ENCODE measurements around the gene PPM1B. TPM values are rescaled to one million over a fixed set of nuclear protein-coding genes. Genes with fewer than 3 reads are reported as not detected.
"Not testable (repeated sequence)": the region's sequence is repeated elsewhere in the genome, so short reads cannot be mapped to it uniquely, and the experiment has no call there.

The PPM1B gene
- polyA plus RNA-seq, 3 donors, result 84.3 to 90.3 (median 88.1) TPM

DNA sequence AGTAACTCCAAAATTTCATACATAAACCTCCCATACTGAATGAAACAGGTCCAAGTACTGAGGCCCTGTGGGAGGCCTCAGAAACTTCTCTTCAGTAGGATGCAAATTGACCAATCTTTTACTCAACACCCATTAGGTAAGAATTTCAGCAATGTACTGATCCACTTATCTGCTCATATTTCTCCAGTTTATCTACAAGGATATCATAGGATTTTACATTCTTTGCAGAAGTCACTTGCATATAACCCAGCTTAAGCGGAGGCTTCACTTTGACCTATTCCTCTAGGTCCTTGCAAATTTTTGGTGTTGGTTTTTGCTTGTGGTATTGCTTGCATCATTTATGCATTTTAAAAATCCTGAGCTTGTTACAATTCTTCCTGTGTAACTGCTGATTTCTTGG, 77.8 kb downstream of the PPM1B start:
- DNase-seq (ENCODE audit: low read depth in 3 of 3, low spot score in 2 of 3), result no peak

DNA sequence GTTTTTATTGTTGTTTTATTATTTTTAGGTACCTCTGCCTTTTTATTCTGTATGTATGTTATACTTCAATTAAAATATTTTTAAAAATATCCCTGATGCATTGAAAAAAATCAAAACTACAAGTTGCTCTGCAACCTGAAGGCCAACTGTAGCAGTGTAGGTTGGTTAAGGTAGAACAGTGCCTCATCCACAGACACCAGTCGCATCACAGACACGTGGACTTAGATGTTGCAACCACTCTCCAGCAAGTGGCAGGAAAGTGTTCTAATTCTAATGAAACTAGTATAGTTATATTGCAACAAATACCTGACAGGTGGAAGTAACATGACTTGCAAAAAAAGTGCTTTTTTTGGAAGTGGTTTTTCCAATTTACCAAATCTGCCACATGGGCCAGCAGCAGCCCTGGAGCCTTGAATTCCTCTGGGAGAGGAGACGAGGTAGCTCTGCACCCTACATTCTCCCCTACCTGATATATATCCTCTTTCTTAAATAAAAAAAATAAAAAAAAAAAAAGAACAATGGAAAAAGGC, 78.2 kb downstream of the PPM1B start:
- no peak for DNase-seq (ENCODE audit: low read depth in 3 of 3, low spot score in 2 of 3)

DNA sequence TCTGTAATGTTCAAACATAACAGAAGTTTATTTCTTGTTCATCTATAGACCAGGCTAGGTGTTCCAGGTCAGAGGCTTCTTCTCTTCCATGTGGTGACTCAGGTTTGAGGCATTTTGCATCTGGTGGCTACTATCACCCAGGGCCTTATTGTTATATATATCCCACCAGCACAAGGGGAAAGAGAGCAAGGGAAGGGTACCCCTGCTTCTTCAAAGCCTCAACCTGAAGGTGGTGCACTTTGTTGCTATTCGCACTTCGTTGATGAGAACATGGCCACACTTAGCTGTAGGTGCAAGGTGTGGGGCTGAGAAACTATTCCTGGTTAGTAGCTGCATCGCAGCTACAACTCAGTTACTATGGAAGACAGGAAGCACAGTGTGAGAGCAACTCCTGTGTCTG, 79.2 kb downstream of the PPM1B start:
- no peak for DNase-seq (ENCODE audit: low read depth in 3 of 3, low spot score in 2 of 3)

DNA sequence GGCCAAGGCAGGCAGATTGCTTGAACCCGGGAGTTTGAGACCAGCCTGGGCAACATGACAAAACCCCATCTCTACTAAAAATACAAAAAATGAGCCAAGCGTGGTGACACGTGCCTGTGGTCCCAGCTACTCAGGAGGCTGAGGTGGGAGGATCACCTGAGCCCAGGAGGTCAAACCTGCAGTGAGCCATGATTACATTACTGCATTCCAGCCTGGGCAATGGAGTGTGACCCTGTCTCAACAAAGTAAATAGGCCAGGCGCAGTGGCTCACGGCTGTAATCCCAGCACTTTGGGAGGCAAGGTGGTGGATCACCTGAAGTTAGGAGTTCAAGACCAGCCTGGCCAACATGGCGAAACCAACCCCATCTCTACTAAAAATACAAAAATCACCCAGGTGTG, 80.6 kb downstream of the PPM1B start:
- not testable (repeated sequence) for DNase-seq (ENCODE audit: low read depth in 3 of 3, low spot score in 2 of 3)

DNA sequence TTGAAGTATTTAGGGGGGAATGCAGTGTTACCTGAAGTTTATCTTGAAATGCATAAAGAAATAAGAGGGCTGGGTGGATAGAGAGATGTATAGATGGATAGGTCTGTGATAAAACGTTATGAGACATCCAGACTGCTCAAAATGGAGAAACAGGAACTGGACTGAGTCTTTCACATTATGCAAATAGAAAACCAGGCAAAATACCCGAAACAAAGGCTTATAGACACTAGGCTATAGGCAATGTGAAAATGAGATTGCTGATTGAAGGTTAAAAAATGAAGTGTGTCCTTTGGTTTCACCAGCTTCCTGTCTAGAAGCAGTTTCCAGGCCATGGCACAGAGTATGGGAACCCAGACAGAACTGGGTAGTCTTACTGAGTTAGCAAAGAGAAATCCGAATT, 81.7 kb downstream of the PPM1B start:
- no peak for DNase-seq (ENCODE audit: low read depth in 3 of 3, low spot score in 2 of 3)

DNA sequence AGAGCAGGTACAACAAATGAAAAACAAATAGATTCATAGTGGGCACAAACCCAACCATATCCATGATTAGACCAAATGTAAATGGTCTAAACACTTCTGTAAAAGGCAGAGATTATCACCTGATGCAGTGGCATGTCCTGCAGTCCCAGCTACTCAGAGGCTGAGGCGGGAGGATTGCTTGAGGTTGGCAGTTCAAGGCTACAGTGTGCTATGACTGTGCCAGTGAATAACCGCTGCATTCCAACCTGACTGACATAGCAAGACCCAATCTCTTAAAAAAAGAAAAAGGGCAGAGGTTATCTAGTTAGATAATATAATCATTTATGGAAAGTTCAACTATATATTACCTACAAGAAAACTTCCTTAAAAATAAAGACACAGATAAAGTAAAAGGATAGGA, 85.3 kb downstream of the PPM1B start:
- no peak for DNase-seq (ENCODE audit: low read depth in 3 of 3, low spot score in 2 of 3)

DNA sequence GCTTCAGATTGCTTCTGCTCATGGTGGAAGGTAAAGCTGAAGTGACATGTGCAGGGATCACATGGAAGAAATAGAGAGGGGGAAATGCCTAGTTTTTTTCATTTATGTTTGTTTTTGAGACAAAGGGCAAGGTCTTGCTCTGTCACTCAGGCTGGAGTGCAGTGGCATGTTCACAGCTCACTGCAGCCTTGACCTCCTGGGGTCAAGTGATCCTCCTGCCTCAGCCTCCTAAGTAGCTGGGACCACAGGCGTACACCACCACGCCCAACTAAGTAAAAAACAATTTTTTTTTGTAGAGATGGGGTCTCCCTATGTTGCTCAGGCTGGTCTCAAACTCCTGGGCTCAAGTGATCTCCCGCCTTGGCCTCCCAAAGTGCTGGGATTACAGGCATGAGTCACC, 87.0 kb downstream of the PPM1B start:
- not testable (repeated sequence) for DNase-seq (ENCODE audit: low read depth in 3 of 3, low spot score in 2 of 3)

DNA sequence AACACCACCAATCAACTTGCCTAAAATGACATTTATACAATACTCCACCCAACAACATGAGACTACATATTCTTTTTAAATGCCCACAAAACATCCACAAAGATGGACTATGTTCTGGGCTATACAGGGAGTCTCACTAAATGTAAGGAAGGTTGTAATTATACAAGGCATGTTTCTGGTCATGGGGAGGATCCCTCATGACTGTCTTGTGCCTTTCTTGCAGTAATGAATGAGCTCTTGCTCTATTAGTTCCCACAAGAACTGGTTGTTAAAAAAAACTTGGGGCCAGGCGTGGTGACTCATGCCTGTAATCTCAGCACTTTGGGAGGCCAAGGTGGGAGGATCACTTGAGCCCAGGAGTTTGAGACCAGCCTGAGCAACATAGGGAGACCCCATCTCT, 89.1 kb downstream of the PPM1B start:
- DNase-seq (ENCODE audit: low read depth in 3 of 3, low spot score in 2 of 3), result not testable (repeated sequence)

DNA sequence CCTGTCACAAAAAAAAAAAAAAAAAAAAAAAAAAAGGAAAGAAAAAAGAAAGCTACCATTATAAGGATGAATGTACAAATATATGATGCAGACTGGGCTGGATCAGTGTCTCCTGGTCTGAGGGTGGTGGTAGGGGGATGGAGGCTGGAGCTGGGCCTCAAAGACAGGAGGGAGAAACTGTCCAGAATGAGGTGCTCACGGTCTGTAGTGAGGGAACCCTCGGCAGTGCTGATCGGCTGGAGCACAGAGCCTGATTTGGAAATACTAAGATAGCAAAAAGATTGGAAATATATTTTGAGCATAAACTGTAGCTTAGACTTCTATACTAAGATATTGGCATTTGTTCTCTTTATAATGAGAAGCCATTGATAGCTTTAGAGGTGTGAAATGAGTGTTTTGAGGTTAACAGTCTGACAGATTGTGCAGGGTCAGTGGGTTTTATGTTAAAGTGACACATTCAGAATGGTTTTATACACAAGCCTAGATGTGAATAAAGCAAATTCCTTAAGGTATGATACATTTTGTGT, 98.7 kb downstream of the PPM1B start:
- no peak for DNase-seq (ENCODE audit: low read depth in 3 of 3, low spot score in 2 of 3)

DNA sequence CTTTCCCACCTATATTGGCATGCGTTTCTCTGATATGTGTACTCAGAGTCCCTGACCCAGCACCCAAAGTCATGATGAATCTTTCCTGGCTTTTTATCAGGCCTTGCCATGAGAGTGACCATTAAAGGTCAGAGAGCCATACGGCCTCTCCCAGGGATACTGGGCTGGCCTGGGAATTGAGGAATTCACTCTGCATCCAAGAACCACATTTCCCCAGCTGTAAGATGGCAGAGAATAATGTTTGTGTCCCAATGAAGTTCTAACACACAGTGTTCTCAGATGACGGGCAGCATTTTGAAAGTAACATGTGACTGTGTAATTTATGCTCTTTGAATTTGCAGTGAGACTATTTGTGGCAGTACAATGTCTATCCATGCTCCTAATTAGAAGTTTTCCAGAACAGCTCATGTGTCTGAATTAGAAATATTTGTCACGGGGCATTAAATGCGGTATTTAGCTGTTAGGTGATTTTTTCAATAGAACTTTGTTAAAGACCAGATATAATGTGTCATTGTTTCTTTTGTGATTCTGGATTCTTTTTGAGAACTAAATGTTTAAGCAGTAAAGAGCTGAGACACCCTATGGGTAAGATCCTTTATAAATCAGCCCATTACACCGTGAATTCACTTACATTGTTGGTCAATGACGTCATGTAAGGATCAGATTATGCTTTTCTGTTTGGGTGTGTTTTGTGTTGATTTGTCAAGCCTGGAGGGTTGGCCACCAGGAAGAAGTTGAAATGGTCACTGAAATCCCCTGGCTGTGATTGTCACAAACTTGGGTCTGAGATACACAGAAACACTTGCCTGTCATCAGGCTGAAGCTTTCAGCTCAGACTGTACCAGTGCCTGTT, 99.3 kb downstream of the PPM1B start:
- DNase-seq (ENCODE audit: low read depth in 3 of 3, low spot score in 2 of 3), result no peak

DNA sequence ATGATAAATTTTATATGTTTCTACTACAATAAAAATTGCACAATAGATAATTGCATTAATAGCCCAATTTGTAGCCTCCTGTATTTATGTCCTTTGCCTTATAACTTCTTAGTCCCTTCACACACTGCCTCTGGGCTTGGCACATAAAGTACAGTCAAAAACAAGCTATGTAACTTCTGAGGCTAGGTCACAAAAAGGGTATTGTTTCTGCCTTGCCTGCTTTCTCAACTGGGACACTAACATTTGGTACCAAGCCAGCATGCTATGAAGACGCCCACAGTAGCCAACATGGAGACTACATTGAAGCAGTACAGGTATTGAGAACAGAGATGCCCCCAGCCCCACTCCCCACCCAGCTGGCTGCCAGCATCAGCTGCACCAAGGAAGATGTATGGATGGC, 101.2 kb downstream of the PPM1B start:
- no peak for DNase-seq (ENCODE audit: low read depth in 3 of 3, low spot score in 2 of 3)

DNA sequence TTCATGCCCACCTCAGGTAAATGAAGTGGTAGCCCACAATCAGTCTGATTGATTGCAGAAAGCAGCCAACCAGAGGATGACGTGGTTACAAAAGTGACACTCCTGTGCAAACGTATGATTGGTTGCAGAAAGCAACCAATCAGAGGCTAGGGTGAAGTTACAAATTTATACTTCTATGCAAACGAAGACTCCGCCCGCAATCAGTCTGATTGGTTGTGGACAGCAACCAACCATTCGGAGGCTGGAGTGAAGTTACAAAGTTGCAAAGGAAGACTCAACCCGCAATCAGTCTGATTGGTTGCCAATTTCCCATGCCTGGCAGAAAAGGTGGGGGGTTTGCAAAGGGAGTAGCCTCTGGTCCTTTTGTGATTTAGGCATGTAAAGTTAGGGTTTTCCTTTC, 102.6 kb downstream of the PPM1B start:
- no peak for DNase-seq (ENCODE audit: low read depth in 3 of 3, low spot score in 2 of 3)

DNA sequence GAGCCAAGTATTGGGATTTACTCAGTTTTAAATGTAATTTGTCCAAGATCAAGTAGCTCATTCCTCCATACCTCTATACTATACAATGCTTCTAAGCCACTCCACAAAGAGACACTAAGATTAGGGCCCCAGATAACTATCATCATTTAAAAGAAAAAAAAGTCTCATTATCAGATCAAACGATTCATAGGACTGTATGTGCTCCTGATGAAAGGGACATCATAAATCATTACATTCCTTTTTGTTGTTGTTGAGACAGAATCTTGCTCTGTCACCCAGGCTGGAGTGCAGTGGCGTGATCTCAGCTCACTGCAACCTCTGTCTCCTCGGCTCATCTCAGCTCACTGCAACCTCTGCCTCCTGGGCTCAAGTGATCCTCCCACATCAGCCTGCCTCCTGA, 104.4 kb downstream of the PPM1B start:
- DNase-seq (ENCODE audit: low read depth in 3 of 3, low spot score in 2 of 3), result no peak

DNA sequence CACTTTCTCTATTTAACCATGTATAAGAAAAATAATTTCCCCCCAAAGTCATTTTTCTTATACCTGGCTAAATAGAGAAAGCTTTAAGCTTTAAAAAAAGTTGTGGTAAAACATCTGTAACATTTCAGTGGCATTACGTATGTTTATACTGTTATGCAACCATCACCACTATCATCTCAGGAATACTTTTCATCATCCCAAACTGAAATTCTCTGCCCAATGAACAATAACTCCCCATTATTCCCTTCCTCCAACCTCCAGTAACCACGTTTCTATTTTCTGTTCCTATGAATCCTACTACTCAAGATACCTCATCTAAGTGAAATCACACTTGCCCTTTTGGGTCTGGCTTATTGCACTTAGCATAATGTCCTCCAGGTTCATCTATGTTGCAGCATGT, 104.9 kb downstream of the PPM1B start:
- no peak for DNase-seq (ENCODE audit: low read depth in 3 of 3, low spot score in 2 of 3)

DNA sequence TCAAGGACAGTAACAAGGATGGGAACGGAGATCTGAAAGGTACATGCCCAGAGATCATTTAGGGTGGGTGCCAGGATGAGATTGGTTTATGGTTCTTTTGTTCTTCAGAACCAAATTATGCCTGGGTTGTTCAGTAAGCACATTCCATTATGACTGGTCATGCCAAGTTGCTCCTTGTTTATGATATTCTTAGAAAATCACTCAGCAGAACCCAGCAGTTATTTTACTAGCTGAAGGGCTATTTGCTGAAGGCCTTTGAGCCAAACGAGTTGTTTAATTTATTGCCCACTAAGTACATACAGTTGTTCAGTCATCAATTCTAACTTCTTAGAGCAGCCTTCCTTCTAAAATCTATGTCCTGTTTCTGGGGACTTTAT, 107.2 kb downstream of the PPM1B start:
- no peak for DNase-seq (ENCODE audit: low read depth in 3 of 3, low spot score in 2 of 3)

DNA sequence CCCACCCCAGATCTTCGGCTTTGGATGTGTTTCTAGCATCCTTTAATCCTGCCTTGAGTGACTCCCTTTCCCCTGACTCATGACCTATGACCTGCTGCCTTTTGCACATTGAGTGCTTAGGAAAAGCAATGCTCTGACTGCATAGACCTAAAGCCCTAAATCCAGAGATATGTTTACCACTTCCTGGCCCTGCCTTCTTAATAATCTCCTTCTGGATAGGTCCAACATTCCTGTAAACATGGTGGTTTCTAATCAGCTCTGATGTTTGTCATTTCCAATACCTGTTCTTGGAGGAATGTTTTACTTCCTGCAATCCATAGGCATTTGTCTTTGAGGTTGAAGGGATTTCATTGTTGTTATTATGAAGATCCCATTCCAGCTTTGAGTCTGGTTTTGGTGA, 108.9 kb downstream of the PPM1B start:
- no peak for DNase-seq (ENCODE audit: low read depth in 3 of 3, low spot score in 2 of 3)

DNA sequence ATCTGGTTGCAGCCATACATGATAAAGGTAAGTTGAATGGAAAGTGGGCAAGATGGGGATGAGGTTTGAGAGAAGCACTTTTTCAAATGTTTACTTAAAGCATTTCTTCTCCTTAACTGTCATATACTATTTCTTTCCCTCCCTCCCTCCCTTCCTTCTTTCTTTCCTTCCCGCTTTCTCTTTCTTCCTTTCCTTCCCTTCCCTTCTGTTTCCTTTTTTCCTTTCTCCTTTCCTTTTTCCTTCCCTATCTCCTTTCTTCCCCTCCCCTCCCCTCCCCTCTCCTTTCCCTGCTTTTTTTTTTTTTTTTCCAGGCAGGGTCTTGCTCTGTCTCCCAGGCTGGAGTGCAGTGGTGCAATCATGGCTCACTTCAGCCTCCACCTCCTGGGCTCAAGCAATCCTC, 112.2 kb downstream of the PPM1B start:
- DNase-seq (ENCODE audit: low read depth in 3 of 3, low spot score in 2 of 3), result no peak

Other genes starting within 250 kb of the PPM1B start
- gene LRPPRC, start 172.9 kb upstream of the PPM1B start, polyA plus RNA-seq (ENCODE audit: insufficient read length in 3 of 3), result 100 to 1,000 TPM; 114 to 131 (median 115) TPM
- 100 to 1,000 TPM; 168 to 207 (median 183) TPM for gene SLC3A1, start 106.6 kb downstream of the PPM1B start, polyA plus RNA-seq (ENCODE audit: insufficient read length in 3 of 3)
- gene PREPL, start 192.6 kb downstream of the PPM1B start, polyA plus RNA-seq (ENCODE audit: insufficient read length in 3 of 3), result 100 to 1,000 TPM; 169 to 198 (median 184) TPM
- 10 to 100 TPM; 13.8 to 16.7 (median 16.3) TPM for gene CAMKMT, start 193.1 kb downstream of the PPM1B start, polyA plus RNA-seq (ENCODE audit: insufficient read length in 3 of 3)

All from right renal cortex interstitium (tissue), 3 donors.